Naive thymus-derived CD8-positive, alpha-beta T cell (primary cell): Measurements from ENCODE around the gene RPAP3. TPM values are rescaled to one million over a fixed set of nuclear protein-coding genes. Genes with fewer than 3 reads are reported as not detected.
A peak's percentile ranks its signal among the peaks of the same experiment; 100 is the strongest.

Experiments
- ATAC-seq, 2 donors: fragments of 150-1000 bp; cut with Tn5 transposase in 1 of 2; sonication (Bioruptor Pico), chemical (Tn5 transposase) in 1 of 2; 1 replicate in 1 of 2; 2 replicates in 1 of 2; pipeline ENCODE4 v1.10.0; 2021; ENCODE audit warnings: mild to moderate bottlenecking in 2 of 2, moderate library complexity in 2 of 2
- POLR2A ChIA-PET: fragments of 350-600 bp; sonication (Branson Sonifier 250); formaldehyde crosslinking; loops from one replicate; lab custom pipeline; 2021; ENCODE audit warnings: antibody characterized with exemption; lab: Charles Lee
- DNase-seq, 10 donors: peaks; one replicate each; pipeline versions ENCODE4 v3.0.0 to v3.0.0-alpha.2; 2020 to 2022
- H3K27ac Mint-ChIP-seq, 10 donors: one replicate each; pipeline ENCODE4 v1.8.0; 2020 to 2022; ENCODE audit warnings: mild to moderate bottlenecking in 10 of 10, mixed read lengths in 10 of 10, moderate library complexity in 4 of 10, inconsistent platforms in 1 of 10
- H3K27me3 Mint-ChIP-seq, 5 donors: one replicate each; pipeline ENCODE4 v1.8.0; 2021 to 2022; ENCODE audit warnings: mixed read lengths in 5 of 5
- H3K36me3 Mint-ChIP-seq, 3 donors: one replicate each; pipeline ENCODE4 v1.8.0; 2020 to 2022; ENCODE audit warnings: mixed read lengths in 3 of 3, mild to moderate bottlenecking in 2 of 3, inconsistent platforms in 1 of 3
- H3K4me1 Mint-ChIP-seq, 4 donors: one replicate each; pipeline ENCODE4 v1.8.0; 2021 to 2022; ENCODE audit warnings: mixed read lengths in 4 of 4
- H3K4me3 Mint-ChIP-seq, 10 donors: one replicate each; pipeline ENCODE4 v1.8.0; 2020 to 2022; ENCODE audit warnings: mild to moderate bottlenecking in 10 of 10, mixed read lengths in 10 of 10, moderate library complexity in 6 of 10, inconsistent platforms in 1 of 10
- H3K9me3 Mint-ChIP-seq, 9 donors: one replicate each; pipeline ENCODE4 v1.8.0; 2020 to 2022; ENCODE audit warnings: mixed read lengths in 9 of 9, mild to moderate bottlenecking in 3 of 9, inconsistent platforms in 1 of 9, moderate library complexity in 1 of 9
- polyA plus RNA-seq, 3 donors: library from polyadenylated mRNA; unstranded; fragments of 300-500 nt; fragmentation: Illumina TruSeq; gene quantifications; one replicate each; pipeline ENCODE4 v1.2.3, GENCODE V29; 2021
- total RNA-seq, 8 experiments: library from RNA in 2 of 8; stranded (reverse) in 2 of 8; gene quantifications; one replicate each; pipeline ENCODE4 v1.2.3 and lab custom pipeline; 2021 to 2026

The RPAP3 gene
- total and polyA plus RNA-seq, 5 experiments from 2014 or later: 34.6 to 41.8 (median 38.7) TPM

DNA sequence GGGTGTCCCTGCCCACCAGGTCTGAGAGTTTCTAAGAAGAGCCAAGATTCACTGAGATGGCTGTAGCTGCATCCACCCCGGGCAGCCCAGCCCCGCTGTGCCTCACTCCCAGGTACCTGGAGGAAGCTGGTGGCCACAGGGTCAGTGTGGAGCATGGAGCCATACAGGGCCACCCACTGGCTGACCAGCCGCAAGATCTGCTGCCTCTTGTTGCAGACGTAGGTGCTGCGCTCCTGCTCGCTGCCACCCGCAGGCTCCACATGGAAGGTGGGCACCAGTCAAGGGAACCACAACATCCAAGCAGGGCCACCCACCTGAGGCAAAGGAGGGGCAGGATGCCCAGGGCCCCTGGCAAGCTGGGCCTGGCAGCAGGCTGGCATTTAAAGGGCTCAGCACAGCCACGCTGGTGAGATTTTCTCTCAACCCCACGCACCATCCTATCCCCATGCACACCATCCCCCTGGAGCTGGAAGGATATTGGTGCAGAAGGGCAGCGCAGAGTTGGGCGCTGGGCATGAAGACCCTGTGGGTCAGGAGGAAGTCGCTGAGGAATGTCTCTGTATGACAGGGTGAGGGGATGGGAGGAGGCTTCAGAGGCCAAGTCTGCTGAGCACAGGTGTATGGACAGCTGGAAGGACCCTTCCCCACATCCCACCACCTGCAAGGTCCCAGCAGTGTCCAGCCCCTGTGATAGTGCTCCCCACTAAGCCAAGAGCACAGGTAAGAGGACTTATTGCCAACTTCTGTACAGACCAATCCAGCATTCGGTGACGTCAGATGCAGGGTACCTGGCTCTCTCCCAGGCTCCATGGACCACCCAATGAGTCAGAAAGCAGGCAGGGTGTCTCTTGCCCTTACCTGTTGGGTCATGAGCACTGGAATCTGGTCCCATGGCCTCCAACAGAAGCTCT lies 42.0 kb upstream of the RPAP3 start:
- no peak for ATAC-seq
- peaks cover 10 to 23% (median 14%) of the 10 kb centered on the region in 4 donors for H3K4me1 Mint-ChIP-seq
- peaks cover 0 to 4% (median 0%) of the 10 kb centered on the region in 5 donors for H3K27me3 Mint-ChIP-seq
- no peak overlapping the region for H3K27ac Mint-ChIP-seq
- POLR2A ChIA-PET: interaction anchor here (1.2 kb wide), 1 partner anchor 10 kb away, joined by 3 read pairs; the partner anchor contains the start of gene RAPGEF3
- H3K36me3 Mint-ChIP-seq: no peaks in the 10 kb centered on the region
- H3K9me3 Mint-ChIP-seq: no peaks in the 10 kb centered on the region
- no peak overlapping the region for H3K4me3 Mint-ChIP-seq
- no peak for DNase-seq

DNA sequence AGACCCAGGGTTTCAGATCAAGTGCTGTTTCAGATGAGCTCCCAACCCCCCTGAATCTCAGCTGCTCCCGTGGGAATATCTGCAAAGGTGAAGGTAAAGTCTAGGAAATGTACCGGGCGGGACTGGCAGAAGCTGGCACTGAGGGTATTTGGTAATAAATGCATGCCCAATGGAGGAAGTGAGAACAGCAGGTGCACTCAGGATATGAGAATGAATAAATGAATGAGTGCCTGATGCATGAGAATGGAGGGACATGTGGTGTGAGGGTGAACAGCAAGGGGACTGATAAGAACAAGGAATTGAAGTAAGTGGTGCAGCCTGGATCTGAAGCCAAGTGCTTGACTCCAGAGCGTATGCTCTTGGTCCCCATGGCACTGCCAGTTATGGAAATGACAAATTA lies 41.3 kb upstream of the RPAP3 start:
- ATAC-seq: no peak
- Mint-ChIP-seq H3K4me3 (no peak overlapping the region), H3K9me3 (no peaks in the 10 kb centered on the region), H3K36me3 (no peaks in the 10 kb centered on the region), H3K4me1 (peaks cover 12 to 28% (median 19%) of the 10 kb centered on the region in 4 donors), H3K27me3 (peaks cover 0 to 4% (median 0%) of the 10 kb centered on the region in 5 donors), H3K27ac (no peak overlapping the region)
- POLR2A ChIA-PET: interaction anchor here (0.6 to 1.2 kb wide), 2 partner anchors 11 to 89 kb away, joined by 3 read pairs; partner anchors contain the start of gene RAPGEF3
- DNase-seq: no peak

DNA sequence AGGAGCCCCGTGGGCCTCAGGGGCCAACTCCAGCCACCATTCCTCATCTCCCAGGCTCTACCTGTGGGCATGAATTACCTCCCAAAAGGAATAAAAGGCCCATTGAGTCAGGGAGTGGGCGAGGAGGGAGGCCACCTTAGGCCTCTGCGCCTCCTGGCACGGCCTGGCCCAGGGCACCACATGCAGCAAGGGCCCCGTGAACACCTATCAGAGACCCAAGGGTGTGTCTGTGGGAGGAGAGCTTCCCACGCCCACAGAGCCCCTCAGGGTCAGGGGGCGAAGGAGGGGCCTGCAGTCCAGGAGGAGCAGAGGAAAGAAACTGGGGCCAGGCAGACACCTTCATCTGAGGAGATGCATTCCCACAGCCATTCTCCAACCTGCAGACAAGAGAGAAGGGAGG lies 40.7 kb upstream of the RPAP3 start:
- no peaks in the 10 kb centered on the region for H3K9me3 Mint-ChIP-seq
- H3K27me3 Mint-ChIP-seq: peaks cover 0 to 4% (median 0%) of the 10 kb centered on the region in 5 donors
- DNase-seq: no peak
- no peaks in the 10 kb centered on the region for H3K36me3 Mint-ChIP-seq
- POLR2A ChIA-PET: interaction anchor here (0.6 kb wide), 1 partner anchor 88 kb away, joined by 3 read pairs; no protein-coding TSS in a partner anchor
- no peak for ATAC-seq
- H3K27ac Mint-ChIP-seq: peak overlapping the region in 1 of 10 donors; percentile 20
- H3K4me3 Mint-ChIP-seq: no peak overlapping the region
- peaks cover 12 to 33% (median 25%) of the 10 kb centered on the region in 4 donors for H3K4me1 Mint-ChIP-seq

GRCh38 chr12:47746073-47746472 lies 40.2 kb upstream of the RPAP3 start:
- peaks cover 15 to 37% (median 29%) of the 10 kb centered on the region in 4 donors for H3K4me1 Mint-ChIP-seq
- peak overlapping the region in 1 of 10 donors; percentile 48 for H3K27ac Mint-ChIP-seq
- H3K36me3 Mint-ChIP-seq: no peaks in the 10 kb centered on the region
- H3K9me3 Mint-ChIP-seq: no peaks in the 10 kb centered on the region
- H3K4me3 Mint-ChIP-seq: no peak overlapping the region
- H3K27me3 Mint-ChIP-seq: peaks cover 0 to 4% (median 0%) of the 10 kb centered on the region in 5 donors
- DNase-seq: no peak
- no peak for ATAC-seq
- POLR2A ChIA-PET: interaction anchor here (0.6 kb wide), 1 partner anchor 15 kb away, joined by 3 read pairs; no protein-coding TSS in a partner anchor

DNA sequence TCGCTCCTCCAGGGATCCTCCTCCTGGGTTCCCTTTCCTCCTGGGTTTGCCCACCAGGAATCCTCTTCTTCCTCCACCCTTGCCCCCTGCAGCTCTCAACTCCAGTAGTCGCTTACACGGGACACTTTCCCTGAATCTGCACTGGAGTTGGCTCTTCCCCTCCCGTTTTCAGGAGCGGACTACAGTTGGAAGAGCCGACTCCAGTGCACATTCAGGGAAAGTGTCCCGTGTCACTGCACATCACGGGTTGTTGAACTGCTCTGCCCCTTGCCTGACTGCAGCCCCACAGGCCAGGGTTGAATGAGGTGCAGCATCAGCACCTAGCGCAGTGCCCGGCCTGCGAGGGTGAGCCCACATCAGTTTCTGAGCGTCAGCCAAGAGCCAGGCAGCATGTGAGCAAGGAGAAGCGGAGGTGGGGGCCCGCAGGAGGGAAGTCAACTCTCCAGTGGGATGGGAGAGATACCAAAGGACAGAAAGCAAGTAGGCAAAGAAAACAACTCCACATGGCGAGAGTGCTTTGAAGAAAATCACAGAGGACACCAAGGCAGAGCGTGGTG lies 39.7 kb upstream of the RPAP3 start:
- no peaks in the 10 kb centered on the region for H3K9me3 Mint-ChIP-seq
- H3K4me1 Mint-ChIP-seq: peaks cover 16 to 42% (median 34%) of the 10 kb centered on the region in 4 donors
- ATAC-seq (no peak), DNase-seq (no peak)
- no peak overlapping the region for H3K4me3 Mint-ChIP-seq
- POLR2A ChIA-PET: interaction anchor here (0.6 to 2.6 kb wide), 3 partner anchors 15 to 32 kb away, joined by 3 to 10 read pairs (median 4); no protein-coding TSS in a partner anchor
- H3K36me3 Mint-ChIP-seq: no peaks in the 10 kb centered on the region
- H3K27ac Mint-ChIP-seq: peak overlapping the region in 2 of 10 donors; percentile 48 to 73
- peaks cover 0 to 4% (median 0%) of the 10 kb centered on the region in 5 donors for H3K27me3 Mint-ChIP-seq

DNA sequence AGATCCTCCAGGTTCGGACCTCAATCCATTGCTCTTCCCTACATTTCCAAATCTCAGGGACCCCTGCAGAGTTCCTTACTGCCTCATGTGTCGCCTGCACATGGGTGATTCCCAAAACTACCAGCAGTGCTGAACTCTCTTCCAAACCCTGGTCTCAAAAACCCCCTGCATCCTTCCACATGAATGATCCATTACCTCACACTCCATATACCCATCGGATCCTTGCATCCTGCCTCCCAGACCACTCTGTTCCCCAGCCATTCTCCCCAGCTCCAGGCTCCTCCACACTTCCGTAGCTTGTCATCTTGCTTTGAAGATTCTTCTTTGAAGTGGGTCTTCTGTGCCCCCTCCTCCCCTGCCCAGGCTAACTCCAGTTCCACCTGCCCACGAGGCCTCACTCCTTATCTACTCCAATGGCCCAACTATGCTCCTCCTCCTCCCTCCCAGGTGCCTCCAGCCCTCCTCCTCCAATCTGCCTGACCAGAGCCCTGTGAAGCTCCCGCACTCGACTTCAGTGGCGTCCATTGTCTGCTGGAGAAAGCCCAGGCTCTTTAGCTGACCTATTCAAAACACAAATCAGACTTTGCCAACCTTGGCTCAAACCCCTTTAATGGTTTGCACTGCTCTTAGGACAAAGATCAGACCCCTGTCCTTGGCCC lies 39.1 kb upstream of the RPAP3 start:
- Mint-ChIP-seq H3K36me3 (no peaks in the 10 kb centered on the region), H3K4me1 (peaks cover 21 to 49% (median 41%) of the 10 kb centered on the region in 4 donors), H3K27ac (peak overlapping the region in 2 of 10 donors; percentile 11 to 27), H3K27me3 (peaks cover 0 to 2% (median 0%) of the 10 kb centered on the region in 5 donors), H3K4me3 (no peak overlapping the region), H3K9me3 (no peaks in the 10 kb centered on the region)
- no peak for ATAC-seq
- POLR2A ChIA-PET: interaction anchor here (0.5 to 4.3 kb wide), 5 partner anchors 22 to 709 kb away, joined by 4 to 19 read pairs (median 10); partner anchors contain the start of gene SLC48A1
- DNase-seq: no peak

- DNase-seq: peak; percentile 40 to 84 (median 58)
- no peak overlapping the region for H3K4me3 Mint-ChIP-seq
- POLR2A ChIA-PET: interaction anchor here (0.8 to 4.3 kb wide), 9 partner anchors 11 to 94 kb away, joined by 3 to 19 read pairs (median 4); partner anchors contain the start of gene SLC48A1
- H3K27ac Mint-ChIP-seq: no peak overlapping the region
- H3K4me1 Mint-ChIP-seq: peaks cover 26 to 57% (median 48%) of the 10 kb centered on the region in 4 donors
- no peaks in the 10 kb centered on the region for H3K27me3 Mint-ChIP-seq
- H3K9me3 Mint-ChIP-seq: peaks cover 0 to 2% (median 0%) of the 10 kb centered on the region in 9 donors
- no peaks in the 10 kb centered on the region for H3K36me3 Mint-ChIP-seq
- peak; percentile 52 for ATAC-seq
Observed at GRCh38 chr12:47744005-47744651, 38.3 kb upstream of the RPAP3 start.

GRCh38 chr12:47743311-47743860 lies 37.6 kb upstream of the RPAP3 start:
- Mint-ChIP-seq H3K27me3 (no peaks in the 10 kb centered on the region), H3K27ac (peak overlapping the region in 2 of 10 donors; percentile 37 to 56), H3K9me3 (peaks cover 0 to 2% (median 0%) of the 10 kb centered on the region in 9 donors), H3K36me3 (no peaks in the 10 kb centered on the region), H3K4me1 (peaks cover 24 to 64% (median 52%) of the 10 kb centered on the region in 4 donors), H3K4me3 (peak overlapping the region in 1 of 10 donors; percentile 14)
- POLR2A ChIA-PET: interaction anchor here (0.9 to 4.3 kb wide), 10 partner anchors 10 to 95 kb away, joined by 3 to 22 read pairs (median 8); partner anchors contain the start of genes RAPGEF3 and SLC48A1
- no peak for DNase-seq
- no peak for ATAC-seq

DNA sequence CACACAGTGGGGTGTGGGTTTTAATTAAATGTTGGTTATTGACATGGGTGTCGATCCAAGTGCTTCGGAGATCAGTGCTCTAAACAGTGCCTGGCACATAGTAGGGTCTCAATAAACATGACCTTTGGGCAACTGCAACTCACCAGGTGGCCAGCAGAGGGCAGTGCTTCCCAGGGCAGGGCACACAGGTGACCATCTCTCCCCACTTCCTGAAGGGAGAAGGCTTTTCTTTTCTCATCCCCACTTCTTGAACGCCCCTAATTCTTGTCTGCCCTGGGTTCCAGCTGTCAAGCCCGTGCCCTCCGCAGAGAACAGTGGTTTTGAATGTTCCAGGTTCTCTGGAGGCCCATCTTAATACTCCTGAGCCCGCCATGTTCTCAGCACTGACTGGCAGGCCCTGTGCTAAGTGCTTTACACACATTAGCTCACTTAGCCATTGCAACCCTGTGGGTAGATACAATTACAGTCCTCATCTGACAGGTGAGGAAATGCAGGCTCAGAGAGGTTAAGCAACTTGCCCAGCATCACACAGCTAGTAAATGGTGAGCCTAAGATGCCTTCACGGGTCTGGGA lies 36.5 kb upstream of the RPAP3 start:
- Mint-ChIP-seq H3K27me3 (no peaks in the 10 kb centered on the region), H3K36me3 (no peaks in the 10 kb centered on the region), H3K4me3 (peak overlapping the region in 2 of 10 donors; percentile 33 to 45), H3K4me1 (peaks cover 26 to 73% (median 51%) of the 10 kb centered on the region in 4 donors), H3K9me3 (peaks cover 0 to 2% (median 0%) of the 10 kb centered on the region in 9 donors), H3K27ac (peak overlapping the region in 1 of 10 donors; percentile 36)
- peak in 1 of 2 donors; percentile 26 for ATAC-seq
- POLR2A ChIA-PET: interaction anchor here (0.6 to 4.3 kb wide), 12 partner anchors 9 to 98 kb away, joined by 3 to 22 read pairs (median 6); partner anchors contain the start of genes RAPGEF3, RPAP3 and SLC48A1
- peak; percentile 40 to 79 (median 62) for DNase-seq

GRCh38 chr12:47741340-47741703 lies 35.5 kb upstream of the RPAP3 start:
- H3K4me1 Mint-ChIP-seq: peaks cover 26 to 79% (median 48%) of the 10 kb centered on the region in 4 donors
- peak; percentile 52 to 93 (median 78) for DNase-seq
- no peaks in the 10 kb centered on the region for H3K36me3 Mint-ChIP-seq
- H3K27ac Mint-ChIP-seq: peak overlapping the region; percentile 4 to 91 (median 54)
- H3K9me3 Mint-ChIP-seq: peaks cover 0 to 2% (median 0%) of the 10 kb centered on the region in 9 donors
- peak overlapping the region; percentile 1 to 61 (median 46) for H3K4me3 Mint-ChIP-seq
- H3K27me3 Mint-ChIP-seq: no peaks in the 10 kb centered on the region
- POLR2A ChIA-PET: interaction anchor here (1.0 to 4.3 kb wide), 10 partner anchors 10 to 1370 kb away, joined by 3 to 22 read pairs (median 6); partner anchors contain the start of genes LMBR1L, RAPGEF3, RPAP3 and SLC48A1
- peak; percentile 80 to 83 for ATAC-seq
